Activated CD4-positive, alpha-beta memory T cell treated with anti-CD3 and anti-CD28 coated beads, Interleukin-2, amount 10 ng/mL, durations not matched to agents 7 days and 5 days (primary cell): ENCODE data around the gene KIF23. TPM values are rescaled to one million over a fixed set of nuclear protein-coding genes. Genes with fewer than 3 reads are reported as not detected.

Experiments used
- CTCF ChIA-PET: fragments of 350-600 bp; sonication (Branson Sonifier 250); formaldehyde crosslinking; loops from one replicate; lab custom pipeline; 2021; ENCODE audit warnings: antibody characterized with exemption, inconsistent platforms; lab: Charles Lee
- POLR2A ChIA-PET: fragments of 350-600 bp; sonication (Branson Sonifier 250); formaldehyde crosslinking; loops from one replicate; lab custom pipeline; 2021; ENCODE audit warnings: antibody characterized with exemption; lab: Charles Lee
- DNase-seq: peaks from one replicate; pipeline ENCODE4 v3.0.0-alpha.2; 2020
- H3K27ac Mint-ChIP-seq: one replicate; pipeline ENCODE4 v1.8.0; 2021; ENCODE audit warnings: mild to moderate bottlenecking, mixed read lengths
- H3K27me3 Mint-ChIP-seq: one replicate; pipeline ENCODE4 v1.8.0; 2021; ENCODE audit warnings: mixed read lengths
- H3K36me3 Mint-ChIP-seq: one replicate; pipeline ENCODE4 v1.8.0; 2021; ENCODE audit warnings: low read depth, mixed read lengths
- H3K4me1 Mint-ChIP-seq: one replicate; pipeline ENCODE4 v1.8.0; 2021; ENCODE audit warnings: mixed read lengths
- H3K4me3 Mint-ChIP-seq: one replicate; pipeline ENCODE4 v1.8.0; 2021; ENCODE audit warnings: mild to moderate bottlenecking, mixed read lengths
- H3K9me3 Mint-ChIP-seq: one replicate; pipeline ENCODE4 v1.8.0; 2021; ENCODE audit warnings: mixed read lengths
- total RNA-seq, 2 experiments: library from RNA; stranded (reverse); gene quantifications; one replicate each; pipeline ENCODE4 v1.2.3, GENCODE V29; 2021

KIF23 gene
- total RNA-seq, 2 experiments from 2014 or later, result 55.7 to 60.8 TPM

GRCh38 chr15:69386284-69386683 lies 27.9 kb upstream of the KIF23 start:
- H3K4me3 Mint-ChIP-seq, result no peak overlapping the region

GRCh38 chr15:69388260-69388705 lies 25.9 kb upstream of the KIF23 start:
- DNase-seq, result no peak
- CTCF ChIA-PET, result no interaction called here
- Mint-ChIP-seq H3K4me1 (no peaks in the 10 kb centered on the region), H3K36me3 (no peaks in the 10 kb centered on the region), H3K27ac (no peak overlapping the region), H3K27me3 (peaks cover 6% of the 10 kb centered on the region), H3K9me3 (no peaks in the 10 kb centered on the region), H3K4me3 (no peak overlapping the region)
- POLR2A ChIA-PET, result no interaction called here

More at GRCh38 chr15:69386284-69386683, 27.9 kb upstream of the KIF23 start:
- Mint-ChIP-seq H3K9me3 (no peaks in the 10 kb centered on the region), H3K27ac (no peak overlapping the region), H3K36me3 (no peaks in the 10 kb centered on the region), H3K27me3 (peaks cover under 1% of the 10 kb centered on the region), H3K4me1 (no peaks in the 10 kb centered on the region)
- ChIA-PET POLR2A (no interaction called here), CTCF (no interaction called here)
- no peak for DNase-seq

GRCh38 chr15:69389426-69389825 lies 24.7 kb upstream of the KIF23 start:
- CTCF ChIA-PET, result no interaction called here
- DNase-seq, result no peak
- H3K4me3 Mint-ChIP-seq, result no peak overlapping the region
- H3K27me3 Mint-ChIP-seq, result peaks cover 10% of the 10 kb centered on the region
- peaks cover 3% of the 10 kb centered on the region for H3K4me1 Mint-ChIP-seq
- POLR2A ChIA-PET, result no interaction called here
- no peak overlapping the region for H3K27ac Mint-ChIP-seq
- no peaks in the 10 kb centered on the region for H3K9me3 Mint-ChIP-seq
- no peaks in the 10 kb centered on the region for H3K36me3 Mint-ChIP-seq

GRCh38 chr15:69390575-69390974 lies 23.6 kb upstream of the KIF23 start:
- Mint-ChIP-seq H3K36me3 (no peaks in the 10 kb centered on the region), H3K4me1 (peaks cover 4% of the 10 kb centered on the region), H3K9me3 (no peaks in the 10 kb centered on the region), H3K27ac (no peak overlapping the region), H3K27me3 (peaks cover 10% of the 10 kb centered on the region), H3K4me3 (no peak overlapping the region)
- DNase-seq, result no peak
- CTCF ChIA-PET, result no interaction called here
- POLR2A ChIA-PET, result no interaction called here

GRCh38 chr15:69391046-69391757 lies 22.9 kb upstream of the KIF23 start:
- H3K27me3 Mint-ChIP-seq, result peaks cover 12% of the 10 kb centered on the region
- POLR2A ChIA-PET, result no interaction called here

GRCh38 chr15:69392352-69392751 lies 21.8 kb upstream of the KIF23 start:
- CTCF ChIA-PET, result no interaction called here
- Mint-ChIP-seq H3K4me3 (no peak overlapping the region), H3K27me3 (peaks cover 12% of the 10 kb centered on the region), H3K4me1 (peaks cover 4% of the 10 kb centered on the region), H3K27ac (no peak overlapping the region), H3K9me3 (no peaks in the 10 kb centered on the region), H3K36me3 (no peaks in the 10 kb centered on the region)
- POLR2A ChIA-PET, result interaction anchor here (2.0 kb wide), 1 partner anchor 60 kb away, joined by 6 read pairs; the partner anchor contains the start of gene RPLP1
- DNase-seq, result no peak

More at GRCh38 chr15:69391046-69391757, 22.9 kb upstream of the KIF23 start:
- Mint-ChIP-seq H3K36me3 (no peaks in the 10 kb centered on the region), H3K4me1 (peaks cover 4% of the 10 kb centered on the region), H3K9me3 (no peaks in the 10 kb centered on the region), H3K27ac (no peak overlapping the region), H3K4me3 (no peak overlapping the region)
- no peak for DNase-seq
- CTCF ChIA-PET, result no interaction called here

GRCh38 chr15:69393831-69394491 lies 20.2 kb upstream of the KIF23 start:
- H3K9me3 Mint-ChIP-seq, result no peaks in the 10 kb centered on the region
- no peaks in the 10 kb centered on the region for H3K36me3 Mint-ChIP-seq
- peaks cover 4% of the 10 kb centered on the region for H3K4me1 Mint-ChIP-seq
- peaks cover 12% of the 10 kb centered on the region for H3K27me3 Mint-ChIP-seq
- no peak overlapping the region for H3K27ac Mint-ChIP-seq
- POLR2A ChIA-PET, result interaction anchor here (2.0 kb wide), 1 partner anchor 58 kb away, joined by 6 read pairs; the partner anchor contains the start of gene RPLP1
- DNase-seq, result no peak
- CTCF ChIA-PET, result interaction anchor here (0.7 to 3.5 kb wide), 12 partner anchors 11 to 1722 kb away, joined by 3 to 22 read pairs (median 4); no protein-coding TSS in a partner anchor
- H3K4me3 Mint-ChIP-seq, result no peak overlapping the region

GRCh38 chr15:69394556-69395282 lies 19.4 kb upstream of the KIF23 start:
- ChIA-PET POLR2A (interaction anchor here (2.0 kb wide), 1 partner anchor 58 kb away, joined by 6 read pairs; the partner anchor contains the start of gene RPLP1), CTCF (interaction anchor here (0.7 to 3.5 kb wide), 15 partner anchors 10 to 1721 kb away, joined by 3 to 22 read pairs (median 4); no protein-coding TSS in a partner anchor)
- peak; percentile 80 for DNase-seq
- H3K36me3 Mint-ChIP-seq, result no peaks in the 10 kb centered on the region
- H3K9me3 Mint-ChIP-seq, result no peaks in the 10 kb centered on the region
- no peak overlapping the region for H3K4me3 Mint-ChIP-seq
- H3K27me3 Mint-ChIP-seq, result peaks cover 12% of the 10 kb centered on the region
- H3K4me1 Mint-ChIP-seq, result peaks cover 4% of the 10 kb centered on the region
- no peak overlapping the region for H3K27ac Mint-ChIP-seq

- no peaks in the 10 kb centered on the region for H3K9me3 Mint-ChIP-seq
- H3K36me3 Mint-ChIP-seq, result no peaks in the 10 kb centered on the region
- POLR2A ChIA-PET, result no interaction called here
These were observed 18.7 kb upstream of the KIF23 start for GRCh38 chr15:69395460-69395859.

GRCh38 chr15:69395991-69396390 lies 18.2 kb upstream of the KIF23 start:
- H3K27ac Mint-ChIP-seq, result no peak overlapping the region
- ChIA-PET POLR2A (no interaction called here), CTCF (interaction anchor here (0.9 to 3.5 kb wide), 5 partner anchors 9 to 340 kb away, joined by 3 to 22 read pairs (median 7); no protein-coding TSS in a partner anchor)
- H3K27me3 Mint-ChIP-seq, result peaks cover 14% of the 10 kb centered on the region
- H3K9me3 Mint-ChIP-seq, result no peaks in the 10 kb centered on the region
- no peak for DNase-seq
- H3K4me3 Mint-ChIP-seq, result no peak overlapping the region
- no peaks in the 10 kb centered on the region for H3K36me3 Mint-ChIP-seq
- peaks cover 4% of the 10 kb centered on the region for H3K4me1 Mint-ChIP-seq

More at GRCh38 chr15:69395460-69395859, 18.7 kb upstream of the KIF23 start:
- H3K4me3 Mint-ChIP-seq, result no peak overlapping the region
- H3K27me3 Mint-ChIP-seq, result peaks cover 13% of the 10 kb centered on the region
- H3K27ac Mint-ChIP-seq, result no peak overlapping the region
- DNase-seq, result no peak
- CTCF ChIA-PET, result interaction anchor here (0.9 to 3.5 kb wide), 9 partner anchors 9 to 340 kb away, joined by 3 to 22 read pairs (median 4); no protein-coding TSS in a partner anchor
- peaks cover 4% of the 10 kb centered on the region for H3K4me1 Mint-ChIP-seq

GRCh38 chr15:69398491-69398891 lies 15.7 kb upstream of the KIF23 start:
- Mint-ChIP-seq H3K27ac (no peak overlapping the region), H3K27me3 (peaks cover 10% of the 10 kb centered on the region), H3K9me3 (no peaks in the 10 kb centered on the region), H3K4me1 (peaks cover 4% of the 10 kb centered on the region), H3K4me3 (no peak overlapping the region), H3K36me3 (no peaks in the 10 kb centered on the region)
- ChIA-PET CTCF (no interaction called here), POLR2A (no interaction called here)
- no peak for DNase-seq

- Mint-ChIP-seq H3K27me3 (peaks cover 17% of the 10 kb centered on the region), H3K9me3 (no peaks in the 10 kb centered on the region), H3K27ac (no peak overlapping the region), H3K4me3 (no peak overlapping the region), H3K36me3 (no peaks in the 10 kb centered on the region), H3K4me1 (no peaks in the 10 kb centered on the region)
- ChIA-PET CTCF (no interaction called here), POLR2A (no interaction called here)
- DNase-seq, result no peak
These were observed 13.3 kb upstream of the KIF23 start for GRCh38 chr15:69400850-69401249.
